ENCODE measurements around the gene PRM3. TPM values are rescaled to one million over a fixed set of nuclear protein-coding genes. Genes with fewer than 3 reads are reported as not detected.

Gene PRM3
- total RNA-seq, 1 donor from 2014 or later: not detected

- H3K4me3 ChIP-seq: peak overlapping the region in 1 of 2 donors; percentile 5
- peak in 1 of 2 donors; percentile 77 for DNase-seq (ENCODE audit: low spot score in 2 of 2)
- TF ChIP-seq CTCF (IDR thresholded peaks at IDR 0.05): no peak
- H3K27me3 ChIP-seq: no peaks in the 10 kb centered on the region
- intact Hi-C loops (cut with DNase I): no loop called here
- H3K9me3 ChIP-seq: no peaks in the 10 kb centered on the region
- H3K27ac ChIP-seq: no peak overlapping the region
- peaks cover 0 to 3% of the 10 kb centered on the region in 2 donors for H3K4me1 ChIP-seq
- H3K36me3 ChIP-seq: no peaks in the 10 kb centered on the region
These were observed 40.3 kb downstream of the PRM3 start for GRCh38 chr16:11232852-11233726.

GRCh38 chr16:11232302-11232851 lies 41.1 kb downstream of the PRM3 start:
- H3K27ac ChIP-seq: no peak overlapping the region
- TF ChIP-seq CTCF (IDR thresholded peaks at IDR 0.05): no peak

GRCh38 chr16:11231367-11231970 lies 42.0 kb downstream of the PRM3 start:
- Histone ChIP-seq H3K9me3 (no peaks in the 10 kb centered on the region), H3K27me3 (no peaks in the 10 kb centered on the region), H3K4me3 (no peak overlapping the region), H3K27ac (no peak overlapping the region), H3K4me1 (peaks cover 0 to 3% of the 10 kb centered on the region in 2 donors), H3K36me3 (no peaks in the 10 kb centered on the region)
- no peak for TF ChIP-seq CTCF (IDR thresholded peaks at IDR 0.05)
- intact Hi-C loops (cut with DNase I): no loop called here
- DNase-seq (ENCODE audit: low spot score in 2 of 2): no peak

More at GRCh38 chr16:11232302-11232851, 41.1 kb downstream of the PRM3 start:
- Histone ChIP-seq H3K4me1 (peaks cover 0 to 3% of the 10 kb centered on the region in 2 donors), H3K27me3 (no peaks in the 10 kb centered on the region), H3K4me3 (no peak overlapping the region), H3K36me3 (no peaks in the 10 kb centered on the region), H3K9me3 (no peaks in the 10 kb centered on the region)
- no peak for DNase-seq (ENCODE audit: low spot score in 2 of 2)
- intact Hi-C loops (cut with DNase I): no loop called here

- no peak overlapping the region for H3K27ac ChIP-seq
- no peak for DNase-seq (ENCODE audit: low spot score in 2 of 2)
- no peak for TF ChIP-seq CTCF (IDR thresholded peaks at IDR 0.05)
- H3K4me1 ChIP-seq: peaks cover 0 to 10% of the 10 kb centered on the region in 2 donors
- intact Hi-C loops (cut with DNase I): no loop called here
- no peaks in the 10 kb centered on the region for H3K36me3 ChIP-seq
- H3K9me3 ChIP-seq: no peaks in the 10 kb centered on the region
- no peak overlapping the region for H3K4me3 ChIP-seq
- H3K27me3 ChIP-seq: no peaks in the 10 kb centered on the region
These were observed 43.5 kb downstream of the PRM3 start for GRCh38 chr16:11229906-11230305.

GRCh38 chr16:11229432-11229831 lies 44.0 kb downstream of the PRM3 start:
- TF ChIP-seq CTCF (IDR thresholded peaks at IDR 0.05): no peak
- intact Hi-C loops (cut with DNase I): no loop called here
- Histone ChIP-seq H3K27me3 (no peaks in the 10 kb centered on the region), H3K4me1 (peaks cover 0 to 10% of the 10 kb centered on the region in 2 donors), H3K36me3 (no peaks in the 10 kb centered on the region), H3K9me3 (no peaks in the 10 kb centered on the region), H3K4me3 (no peak overlapping the region), H3K27ac (no peak overlapping the region)
- DNase-seq (ENCODE audit: low spot score in 2 of 2): no peak

Measured in ascending aorta (tissue), 2 donors.